Endothelial cell of umbilical vein (primary cell): Measurements from ENCODE around the gene SEMG1. TPM values are rescaled to one million over a fixed set of nuclear protein-coding genes. Genes with fewer than 3 reads are reported as not detected.

Experiments
- BruUV-seq: library from RNA; stranded (reverse); fragments of 400-500 nt; replicated peaks from 2 replicates; lab custom pipeline; 2021; lab: Mats Ljungman, UMichigan
- CTCF ChIA-PET: fragments of 300-600, 350-600 bp; sonication (Branson Sonifier 250); formaldehyde crosslinking; loops from one replicate; lab custom pipeline; 2021; ENCODE audit warnings: antibody characterized with exemption, inconsistent platforms; lab: Charles Lee
- POLR2A ChIA-PET: fragments of 300-600, 350-600 bp; sonication (Branson Sonifier 250); formaldehyde crosslinking; loops from one replicate; lab custom pipeline; 2021; ENCODE audit warnings: antibody characterized with exemption, inconsistent platforms; lab: Charles Lee
- DNase-seq: peaks from one replicate; pipeline ENCODE4 v3.0.0-alpha.2; 2011; ENCODE audit warnings: low read depth, low spot score
- FAIRE-seq: peaks from 2 replicates; lab custom pipeline; 2011; peaks lifted over from hg19 to GRCh38; lab: Jason Lieb, UNC
- H2AFZ ChIP-seq: 2 replicates; pipeline ENCODE4 v1.6.0; 2012; ENCODE audit warnings: low read depth, low read length, control low read depth, inconsistent platforms
- H3K27ac ChIP-seq: 2 replicates; pipeline ENCODE4 v1.5.1; 2011; ENCODE audit warnings: low read depth, mild to moderate bottlenecking, control low read depth, low read length, moderate library complexity; ENCODE audit not compliant: insufficient read depth
- H3K27me3 ChIP-seq, 2 experiments: 2 replicates each; pipeline versions ENCODE4 v1.6.0 to v1.6.1; 2011; ENCODE audit warnings: low read length in 2 of 2, mixed read lengths in 1 of 2; ENCODE audit not compliant: control insufficient read depth in 2 of 2, insufficient read depth in 2 of 2
- H3K36me3 ChIP-seq, 2 experiments: 2 replicates in 1 of 2; 3 replicates in 1 of 2; pipeline ENCODE4 v1.5.1; 2011; ENCODE audit warnings: low read length in 2 of 2, mild to moderate bottlenecking in 1 of 2, moderate library complexity in 1 of 2; ENCODE audit not compliant: control insufficient read depth in 2 of 2, insufficient read depth in 2 of 2; ENCODE audit errors: extremely low read depth in 1 of 2
- H3K4me1 ChIP-seq: 3 replicates; pipeline ENCODE4 v1.5.1; 2011; ENCODE audit warnings: mild to moderate bottlenecking, low read length; ENCODE audit not compliant: control insufficient read depth, insufficient read depth; ENCODE audit errors: extremely low read depth
- H3K4me2 ChIP-seq: 2 replicates; pipeline ENCODE4 v1.6.1; 2011; ENCODE audit warnings: low read length, control low read depth, mixed read lengths; ENCODE audit not compliant: insufficient read depth
- H3K4me3 ChIP-seq, 3 experiments: fragments of 200-600 bp in 1 of 3; sonication (generic), shearing (Covaris generic) in 1 of 3; replicated peaks in 1 of 3; 2 replicates each; pipeline ENCODE4 v1.5.1; 2011 to 2016; ENCODE audit warnings: control low read depth in 3 of 3, low read length in 3 of 3, mild to moderate bottlenecking in 2 of 3, inconsistent platforms in 1 of 3, low read depth in 1 of 3, moderate library complexity in 1 of 3; ENCODE audit not compliant: insufficient read depth in 1 of 3
- H3K79me2 ChIP-seq: 2 replicates; pipeline ENCODE4 v1.6.0; 2012; ENCODE audit warnings: low read length, inconsistent platforms; ENCODE audit not compliant: control insufficient read depth, insufficient read depth
- H3K9ac ChIP-seq: replicated peaks from 2 replicates; pipeline ENCODE3; 2011; ENCODE audit warnings: low read length, control low read depth; ENCODE audit not compliant: insufficient read depth; ENCODE audit errors: extremely low read depth
- H3K9me1 ChIP-seq: replicated peaks from 3 replicates; pipeline ENCODE4 v1.6.0; 2011; ENCODE audit warnings: mild to moderate bottlenecking, low read length; ENCODE audit not compliant: control insufficient read depth, insufficient read depth; ENCODE audit errors: extremely low read depth
- H3K9me3 ChIP-seq: replicated peaks from 2 replicates; pipeline ENCODE4 v1.5.1; 2012; ENCODE audit warnings: low read length, inconsistent platforms; ENCODE audit not compliant: control insufficient read depth, insufficient read depth
- H4K20me1 ChIP-seq: replicated peaks from 2 replicates; pipeline ENCODE3; 2011; ENCODE audit warnings: mild to moderate bottlenecking, low read length; ENCODE audit not compliant: control insufficient read depth, insufficient read depth; ENCODE audit errors: extremely low read depth
- CTCF ChIP-seq, 2 donors: IDR thresholded peaks; 1 replicate in 1 of 2; 2 replicates in 1 of 2; pipeline ENCODE4 v1.5.1; 2011; ENCODE audit warnings: low read length in 2 of 2, mild to moderate bottlenecking in 2 of 2, moderate library complexity in 2 of 2, control low read depth in 1 of 2, inconsistent platforms in 1 of 2, low read depth in 1 of 2; ENCODE audit not compliant: insufficient read depth in 1 of 2; ENCODE audit errors: extremely low read depth in 1 of 2
- FOS ChIP-seq: IDR thresholded peaks from 2 replicates; pipeline ENCODE4 v1.6.1; 2011; ENCODE audit warnings: mild to moderate bottlenecking, low read length, moderate library complexity, borderline replicate concordance; ENCODE audit not compliant: insufficient read depth
- GATA2 ChIP-seq: IDR thresholded peaks from 2 replicates; pipeline ENCODE4 v1.7.0; 2011; ENCODE audit warnings: low read depth, mild to moderate bottlenecking, moderate library complexity, mixed read lengths, low read length; ENCODE audit not compliant: insufficient read length, insufficient read depth
- JUN ChIP-seq: IDR thresholded peaks from 2 replicates; pipeline ENCODE4 v1.6.1; 2011; ENCODE audit warnings: borderline replicate concordance, low read depth; ENCODE audit not compliant: insufficient read length, insufficient read depth
- MYC ChIP-seq: IDR thresholded peaks from one replicate; pipeline ENCODE4 v1.6.1; 2011; ENCODE audit warnings: mild to moderate bottlenecking, low read depth, low read length
- POLR2A ChIP-seq: IDR thresholded peaks from 2 replicates; pipeline ENCODE4 v1.6.1; 2012; ENCODE audit warnings: low read depth, mild to moderate bottlenecking, control low read depth, low read length
- POLR2AphosphoS5 ChIP-seq: IDR thresholded peaks from 2 replicates; pipeline ENCODE4 v1.6.1; 2012; ENCODE audit warnings: low read depth, mild to moderate bottlenecking, control low read depth, low read length, moderate library complexity; ENCODE audit not compliant: insufficient read depth
- dilution Hi-C: fragments of 300-500 bp; cut with MboI; formaldehyde crosslinking; loops from one replicate; pipeline ENCODE4 v1.15.0; 2019; ENCODE audit warnings: low sequenced_read_pairs; ENCODE audit not compliant: extremely low pct_ligation_motif_present
- intact Hi-C: fragments of 100-400 bp; cut with micrococcal nuclease; formaldehyde crosslinking; loops from one replicate; pipeline ENCODE4 v1.10.0; 2022
- polyA plus RNA-seq, 4 experiments: library from polyadenylated mRNA; depleted of rRNA in 3 of 4; stranded (reverse) in 3 of 4; unstranded in 1 of 4; fragments of >200 nt; gene quantifications; 2 replicates each; pipeline versions ENCODE4 v1.2.1 to v1.2.3, GENCODE V29; 2011 to 2012; ENCODE audit warnings: missing spikeins in 1 of 4
- total RNA-seq: library from RNA; stranded (reverse); gene quantifications from 2 replicates; pipeline ENCODE4 v1.2.3, GENCODE V29; 2021
- TF ChIP-seq, protein P1 (sequence below): IDR thresholded peaks from 2 replicates; pipeline ENCODE4 v1.6.1; 2011; ENCODE audit not compliant: insufficient read depth, insufficient read length

Gene SEMG1
- total and polyA plus RNA-seq, 2 donors (not counting 3 experiments of a cell fraction or from before 2014, with no cell fraction given), result not detected

GRCh38 chr20:45187693-45188092 lies 19.1 kb upstream of the SEMG1 start:
- H2AFZ ChIP-seq, result no peak overlapping the region
- H3K4me1 ChIP-seq, result no peaks in the 10 kb centered on the region
- POLR2A ChIA-PET, result no interaction called here
- no peaks in the 10 kb centered on the region for H3K36me3 ChIP-seq
- H3K9me3 ChIP-seq, result no peaks in the 10 kb centered on the region
- no peaks in the 10 kb centered on the region for H3K9me1 ChIP-seq
- no peaks in the 10 kb centered on the region for H4K20me1 ChIP-seq
- CTCF ChIA-PET, result interaction anchor here (1.2 kb wide), 1 partner anchor 29 kb away, joined by 3 read pairs; no protein-coding TSS in a partner anchor
- intact Hi-C loops, result no loop called here
- peaks cover 2 to 5% of the 10 kb centered on the region in 2 experiments for H3K27me3 ChIP-seq
- H3K4me2 ChIP-seq, result no peak overlapping the region
- no peak for TF ChIP-seq GATA2
- TF ChIP-seq FOS, result no peak
- TF ChIP-seq POLR2AphosphoS5, result no peak
- TF ChIP-seq MYC, result no peak
- TF ChIP-seq, protein P1, sequence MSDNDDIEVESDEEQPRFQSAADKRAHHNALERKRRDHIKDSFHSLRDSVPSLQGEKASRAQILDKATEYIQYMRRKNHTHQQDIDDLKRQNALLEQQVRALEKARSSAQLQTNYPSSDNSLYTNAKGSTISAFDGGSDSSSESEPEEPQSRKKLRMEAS, result no peak
- TF ChIP-seq JUN, result no peak
- TF ChIP-seq CTCF (IDR thresholded peaks at IDR 0.05; ENCODE audit: extremely low read depth in 1 of 2, insufficient read depth in 1 of 2, low read depth in 1 of 2, low read length in 2 of 2), result no peak
- no peak for TF ChIP-seq POLR2A
- no peak overlapping the region for H3K27ac ChIP-seq
- dilution Hi-C loops, result no loop called here
- FAIRE-seq (no peak), DNase-seq (no peak)
- no peak overlapping the region for H3K4me3 ChIP-seq
- BruUV-seq, result no TSS peak
- H3K79me2 ChIP-seq, result no peaks in the 10 kb centered on the region
- H3K9ac ChIP-seq, result no peak overlapping the region
